RWPE2 (cell line): Measurements from ENCODE around the gene ANKDD1A.

ENCODE experiments used
- ATAC-seq: fragments of 200-7000 bp; cut with Tn5 transposase; 3 replicates; pipeline ENCODE4 v1.9.1; 2021; ENCODE audit warnings: low read depth
- DNase-seq: peaks from one replicate; pipeline ENCODE4 v3.0.0-alpha.2; 2020; ENCODE audit warnings: low spot score
- H3K27ac ChIP-seq: fragments of 450-650 bp; 2 replicates; pipeline ENCODE4 v1.5.1; 2017; ENCODE audit warnings: mild to moderate bottlenecking; ENCODE audit not compliant: poor library complexity, severe bottlenecking
- H3K27me3 ChIP-seq: fragments of 250-450 bp; sonication (Bioruptor Pico); 2 replicates; pipeline ENCODE4 v1.5.1; 2021; ENCODE audit warnings: mild to moderate bottlenecking, moderate library complexity; ENCODE audit not compliant: insufficient read depth, poor library complexity, severe bottlenecking
- H3K36me3 ChIP-seq: fragments of 250-450 bp; sonication (Bioruptor Pico); 2 replicates; pipeline ENCODE4 v1.5.1; 2020; ENCODE audit warnings: low read depth, mild to moderate bottlenecking, moderate library complexity
- H3K4me1 ChIP-seq: fragments of 250-450 bp; sonication (Bioruptor Pico); 2 replicates; pipeline ENCODE4 v1.5.1; 2021; ENCODE audit warnings: mild to moderate bottlenecking, moderate library complexity; ENCODE audit not compliant: insufficient read depth, poor library complexity, severe bottlenecking
- H3K4me3 ChIP-seq: fragments of 250-450 bp; sonication (Bioruptor Pico); 2 replicates; pipeline ENCODE4 v1.5.1; 2021; ENCODE audit warnings: mild to moderate bottlenecking, moderate library complexity; ENCODE audit not compliant: severe bottlenecking
- H3K9me3 ChIP-seq: fragments of 250-450 bp; sonication (Bioruptor Pico); 2 replicates; pipeline ENCODE4 v1.5.1; 2021; ENCODE audit warnings: mild to moderate bottlenecking, moderate library complexity; ENCODE audit not compliant: severe bottlenecking
- CTCF ChIP-seq: fragments of 450-650 bp; IDR thresholded peaks from one replicate; pipeline ENCODE4 v1.5.1; 2017; ENCODE audit warnings: mild to moderate bottlenecking, moderate library complexity; ENCODE audit not compliant: poor library complexity, severe bottlenecking

ANKDD1A gene

DNA sequence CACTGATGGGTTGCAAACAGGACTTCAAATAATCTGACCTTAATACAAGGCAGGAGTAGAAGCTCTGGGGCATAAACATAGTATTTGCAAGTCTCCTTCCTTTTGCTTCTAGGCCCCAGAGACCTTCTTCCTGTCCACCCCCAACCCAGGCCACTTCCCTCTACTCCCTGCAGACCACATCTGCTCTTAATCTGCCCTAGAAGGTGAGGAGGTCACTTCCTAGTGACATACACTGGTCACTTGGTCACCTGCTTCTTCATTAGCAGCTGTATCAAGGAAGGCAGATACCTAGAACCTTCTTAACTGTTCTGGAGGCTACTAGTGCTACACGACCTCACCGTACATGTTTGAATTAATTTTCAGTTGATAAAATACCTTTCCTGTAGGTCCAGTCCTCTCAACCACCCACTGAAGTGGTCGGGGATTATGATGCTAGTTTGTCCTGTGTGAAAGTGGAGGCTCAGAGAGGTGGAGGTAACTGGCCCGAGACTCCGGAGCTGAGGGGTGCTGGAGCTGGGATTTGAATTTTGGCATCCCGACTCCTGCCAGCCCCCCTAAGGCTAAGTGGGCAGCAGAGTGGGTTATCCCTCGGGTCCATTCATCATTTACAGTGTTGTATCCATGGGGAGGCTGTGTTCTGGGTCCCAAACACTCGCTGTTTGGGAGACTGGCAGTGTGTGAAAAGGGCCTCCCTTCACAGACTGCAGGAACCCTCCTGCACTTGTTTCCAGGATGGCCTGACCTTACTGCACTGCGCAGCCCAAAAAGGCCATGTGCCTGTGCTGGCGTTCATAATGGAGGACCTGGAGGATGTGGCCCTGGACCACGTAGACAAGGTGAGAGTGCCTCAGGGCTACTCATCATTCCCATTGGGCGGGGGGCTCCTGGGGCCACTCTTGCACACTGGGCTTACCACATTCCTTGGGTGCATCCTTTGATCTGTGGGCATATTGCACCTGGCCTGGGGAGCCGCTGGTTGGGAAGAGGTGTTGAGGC lies 13.9 kb downstream of the ANKDD1A start:
- no peak overlapping the region for H3K4me3 ChIP-seq
- no peaks in the 10 kb centered on the region for H3K27me3 ChIP-seq
- DNase-seq (no peak), ATAC-seq (no peak)
- no peaks in the 10 kb centered on the region for H3K9me3 ChIP-seq
- H3K4me1 ChIP-seq, result peaks cover 4% of the 10 kb centered on the region
- no peak for TF ChIP-seq CTCF
- no peaks in the 10 kb centered on the region for H3K36me3 ChIP-seq
- no peak overlapping the region for H3K27ac ChIP-seq

DNA sequence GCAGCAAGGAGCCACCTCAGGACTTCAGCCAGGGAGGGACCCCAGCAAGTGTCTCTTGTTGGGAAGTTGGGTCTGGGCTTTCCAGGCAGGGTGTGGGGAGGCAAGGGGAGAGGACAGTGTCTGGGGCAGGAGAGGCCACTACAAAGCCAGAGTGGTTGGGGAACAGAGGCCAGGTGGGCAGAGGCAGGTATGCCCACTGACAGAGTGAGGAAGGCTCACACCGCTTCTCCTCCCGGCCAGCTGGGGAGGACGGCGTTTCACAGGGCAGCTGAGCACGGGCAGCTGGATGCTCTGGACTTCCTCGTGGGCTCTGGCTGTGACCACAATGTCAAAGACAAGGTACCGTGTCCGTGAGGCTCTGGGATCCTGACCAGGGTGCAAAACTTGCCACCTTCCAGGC lies 15.0 kb downstream of the ANKDD1A start:
- no peak for ATAC-seq

DNA sequence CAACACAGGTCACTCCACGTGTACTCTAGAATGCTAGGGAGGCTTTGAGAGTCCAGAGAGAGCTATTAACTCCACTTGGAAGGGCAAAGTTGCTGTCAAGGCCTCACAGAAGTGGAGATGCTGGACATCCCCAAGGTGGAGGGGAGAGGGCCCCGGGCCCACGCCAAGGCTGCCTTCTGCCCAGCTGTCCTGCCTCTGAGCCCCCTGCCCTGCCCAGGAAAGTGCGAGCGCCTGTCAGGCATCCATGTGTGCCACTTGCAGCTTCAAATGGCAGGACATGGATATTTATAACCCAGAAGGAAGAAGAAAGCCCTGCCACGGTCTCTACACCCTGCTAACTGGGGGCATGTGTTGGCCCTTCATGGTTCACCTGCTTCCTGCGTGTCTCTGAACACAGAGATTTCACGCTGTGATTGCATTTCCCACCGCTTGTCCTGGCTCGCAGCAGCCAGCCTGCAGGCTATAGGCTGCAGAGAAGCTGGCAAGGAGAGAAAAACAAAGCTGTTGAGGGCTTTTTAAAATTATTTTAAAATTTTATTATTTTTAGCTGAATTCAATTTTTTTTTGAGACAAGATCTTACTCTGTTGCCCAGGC lies 17.0 kb downstream of the ANKDD1A start:
- Histone ChIP-seq H3K36me3 (no peaks in the 10 kb centered on the region), H3K4me1 (no peaks in the 10 kb centered on the region), H3K4me3 (no peak overlapping the region), H3K27ac (no peak overlapping the region), H3K27me3 (no peaks in the 10 kb centered on the region), H3K9me3 (no peaks in the 10 kb centered on the region)
- DNase-seq (peak; percentile 41), ATAC-seq (no peak)
- TF ChIP-seq CTCF, result no peak

More for the DNA sequence above, 15.0 kb downstream of the ANKDD1A start:
- no peak overlapping the region for H3K27ac ChIP-seq
- H3K27me3 ChIP-seq, result no peaks in the 10 kb centered on the region
- no peaks in the 10 kb centered on the region for H3K36me3 ChIP-seq
- H3K4me1 ChIP-seq, result peaks cover 1% of the 10 kb centered on the region
- no peaks in the 10 kb centered on the region for H3K9me3 ChIP-seq
- no peak for DNase-seq
- TF ChIP-seq CTCF, result no peak
- H3K4me3 ChIP-seq, result no peak overlapping the region

GRCh38 chr15:64930019-64930652 lies 18.4 kb downstream of the ANKDD1A start:
- no peak overlapping the region for H3K4me3 ChIP-seq
- no peak for ATAC-seq

More at GRCh38 chr15:64930019-64930652, 18.4 kb downstream of the ANKDD1A start:
- Histone ChIP-seq H3K36me3 (no peaks in the 10 kb centered on the region), H3K27ac (no peak overlapping the region), H3K4me1 (no peaks in the 10 kb centered on the region), H3K27me3 (no peaks in the 10 kb centered on the region), H3K9me3 (no peaks in the 10 kb centered on the region)
- peak; percentile 30 for DNase-seq
- TF ChIP-seq CTCF, result no peak
